ENCODE results near the gene GNAO1.

GNAO1 gene

GRCh38 chr16:56353054-56353921 lies 162.0 kb downstream of the GNAO1 start:
- no peak for DNase-seq

- no peak for DNase-seq
Measured at GRCh38 chr16:56354016-56354415, 162.7 kb downstream of the GNAO1 start.

DNA sequence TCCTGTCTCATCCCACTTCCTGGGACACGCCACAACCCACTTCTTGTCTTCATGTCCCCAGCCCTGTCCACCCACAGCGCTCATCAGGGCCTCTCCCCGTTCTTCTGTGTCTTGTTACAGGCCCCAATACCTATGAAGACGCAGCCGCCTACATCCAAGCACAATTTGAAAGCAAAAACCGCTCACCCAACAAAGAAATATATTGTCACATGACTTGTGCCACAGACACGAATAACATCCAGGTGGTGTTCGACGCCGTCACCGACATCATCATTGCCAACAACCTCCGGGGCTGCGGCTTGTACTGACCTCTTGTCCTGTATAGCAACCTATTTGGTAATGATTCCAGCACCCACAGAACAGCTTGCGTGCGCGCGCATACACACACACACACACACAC lies 163.5 kb downstream of the GNAO1 start:
- no peak for DNase-seq

- DNase-seq = no peak
Measured at GRCh38 chr16:56355221-56355620, 163.9 kb downstream of the GNAO1 start.

- DNase-seq = no peak
Measured at GRCh38 chr16:56355786-56356275, 164.5 kb downstream of the GNAO1 start.

DNA sequence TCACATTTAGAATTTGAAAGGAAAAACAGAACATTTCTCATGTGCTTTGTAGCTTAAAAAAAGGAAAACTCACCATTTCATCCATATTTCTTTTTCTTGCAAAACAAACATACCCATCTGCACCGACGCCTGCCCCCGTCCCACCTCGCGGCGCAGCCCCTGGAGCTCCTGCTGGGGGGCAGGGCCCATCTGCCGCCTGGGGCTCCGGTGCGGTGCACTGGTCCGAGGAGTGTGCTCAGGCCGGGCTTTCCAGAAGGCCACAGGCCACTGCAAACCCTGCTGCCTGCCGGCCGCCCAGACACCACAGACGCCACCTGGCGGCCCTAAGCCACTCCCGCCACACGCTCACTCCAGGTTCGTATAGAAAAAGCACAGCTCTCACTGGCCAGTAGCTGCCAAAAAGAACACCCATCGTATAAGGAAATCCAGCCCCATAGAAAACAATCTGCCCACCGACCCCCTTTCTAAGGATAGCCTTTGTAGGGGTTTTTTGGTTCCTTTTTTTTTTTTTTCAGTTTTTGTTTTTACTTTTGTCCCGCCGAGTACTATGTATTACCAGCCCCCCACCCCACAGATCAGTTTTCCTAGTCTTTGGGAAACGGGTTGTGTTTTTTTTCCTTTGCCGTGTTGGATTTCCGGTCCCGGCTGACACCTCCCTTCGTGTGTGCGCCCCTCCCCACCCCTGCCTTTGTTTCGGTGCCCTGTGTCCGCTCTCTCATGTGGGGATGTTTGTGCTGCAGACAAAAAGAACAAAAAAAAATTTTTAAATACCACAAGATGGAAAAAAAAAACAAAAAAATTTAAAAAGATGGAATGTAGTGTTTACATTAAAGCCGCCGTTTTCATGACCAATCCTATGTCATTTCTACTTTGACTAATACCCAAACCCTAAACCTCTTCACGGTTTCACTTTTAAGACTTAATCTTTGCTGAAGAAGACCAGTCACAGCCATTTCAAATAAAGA lies 165.3 kb downstream of the GNAO1 start:
- no peak for DNase-seq

DNA sequence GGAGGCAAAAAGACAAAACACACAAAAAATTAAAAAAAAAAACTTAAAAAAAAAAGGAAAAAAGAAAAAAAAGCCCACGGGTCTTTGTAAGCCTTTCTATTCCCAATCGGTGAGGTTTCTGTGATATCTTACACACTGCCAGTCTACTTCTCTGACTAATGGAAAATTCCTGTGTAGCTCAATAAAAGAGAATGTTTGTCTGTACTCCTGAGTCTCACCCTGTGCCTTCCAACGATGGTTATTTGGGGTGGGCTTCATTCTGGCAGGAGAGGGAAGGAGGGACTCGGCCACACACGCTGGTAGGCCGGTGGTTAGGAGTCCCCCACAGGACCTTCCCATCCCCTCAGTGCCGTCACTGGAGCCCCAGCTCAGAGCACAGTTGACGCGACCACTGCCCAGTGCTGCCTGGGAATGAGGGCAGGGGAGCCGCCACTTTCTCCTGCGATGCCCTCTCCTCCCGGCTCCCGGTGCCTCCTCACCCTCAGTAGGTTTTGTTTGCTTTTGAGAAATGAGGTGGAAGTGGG lies 166.0 kb downstream of the GNAO1 start:
- DNase-seq = no peak

- DNase-seq = no peak
Measured at GRCh38 chr16:56357765-56358322, 166.6 kb downstream of the GNAO1 start.

- DNase-seq = no peak
Measured at GRCh38 chr16:56360117-56361008, 169.1 kb downstream of the GNAO1 start.

DNA sequence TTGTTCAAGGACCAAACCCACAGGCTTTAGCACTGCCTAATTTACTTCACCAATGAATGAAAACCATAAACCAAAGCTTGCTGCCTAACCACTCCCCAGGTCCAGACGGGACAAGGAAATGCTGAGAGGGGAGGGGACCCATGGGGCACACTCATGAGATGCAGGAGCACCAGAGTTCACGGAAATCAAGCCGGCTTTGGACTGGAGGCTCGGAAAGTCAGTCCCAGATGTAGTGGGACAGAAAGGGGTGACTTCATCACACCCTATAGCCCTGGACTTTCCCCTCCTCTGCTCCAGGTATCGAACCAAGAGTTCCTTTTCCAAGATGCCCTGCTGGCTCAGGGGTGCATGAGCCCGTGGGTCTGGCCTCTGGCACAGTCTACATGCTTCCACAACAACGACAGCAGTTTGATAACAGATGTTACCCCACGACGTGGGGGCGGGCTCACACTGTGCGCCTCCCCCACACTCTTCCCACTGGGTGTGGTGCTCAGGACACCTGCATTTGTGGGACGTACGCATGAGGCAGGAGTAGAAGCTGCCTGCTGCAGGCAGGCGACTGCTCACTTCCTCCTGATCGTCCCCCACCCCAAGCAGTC lies 170.9 kb downstream of the GNAO1 start:
- no peak for DNase-seq

- no peak for DNase-seq
Measured at GRCh38 chr16:56362706-56363105, 171.4 kb downstream of the GNAO1 start.

- DNase-seq = no peak
Measured at GRCh38 chr16:56363181-56363716, 172.0 kb downstream of the GNAO1 start.

GRCh38 chr16:56363781-56364565 lies 172.7 kb downstream of the GNAO1 start:
- no peak for DNase-seq

DNA sequence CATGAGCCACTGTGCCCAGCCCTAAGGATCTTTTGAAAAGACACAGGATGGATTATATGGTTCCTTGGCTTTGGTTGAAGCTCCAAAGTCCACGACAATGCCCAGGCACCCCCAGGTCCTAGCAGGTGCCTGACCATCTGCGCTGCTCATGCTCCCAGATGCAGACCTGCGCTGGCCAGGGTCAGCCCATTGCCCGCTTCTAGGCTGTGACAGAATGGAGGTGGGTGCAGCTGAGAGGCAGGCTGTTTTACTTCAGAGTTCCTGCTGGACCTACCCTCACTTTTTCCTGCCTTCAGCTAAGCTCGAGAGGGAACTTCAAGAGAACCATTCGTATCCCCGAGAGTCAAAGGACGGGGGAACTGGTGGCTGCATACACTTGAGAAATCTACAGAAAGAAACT lies 173.6 kb downstream of the GNAO1 start:
- DNase-seq = no peak

- no peak for DNase-seq
Measured at GRCh38 chr16:56365552-56365951, 174.3 kb downstream of the GNAO1 start.

DNA sequence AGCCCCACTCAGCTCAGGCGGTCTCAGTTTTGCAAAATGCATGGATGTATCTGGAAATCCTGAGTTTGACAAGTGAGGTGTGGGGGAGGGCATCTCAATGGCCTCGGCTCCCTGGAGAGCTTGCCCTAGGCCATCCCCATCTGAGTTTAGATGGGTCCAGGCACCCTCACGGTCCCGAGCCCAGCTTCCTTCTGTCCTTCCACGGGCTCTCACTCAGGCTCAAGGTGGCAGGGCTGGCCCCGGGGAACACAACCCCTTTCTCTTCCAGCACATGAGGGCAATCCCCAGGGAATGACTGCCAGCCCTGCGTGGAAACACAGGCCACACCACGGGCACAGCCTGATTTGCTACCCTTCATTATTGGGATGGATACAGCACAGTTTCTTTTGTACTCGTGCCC lies 175.7 kb downstream of the GNAO1 start:
- no peak for DNase-seq

GRCh38 chr16:56367764-56368163 lies 176.5 kb downstream of the GNAO1 start:
- DNase-seq = no peak

GRCh38 chr16:56368545-56368944 lies 177.3 kb downstream of the GNAO1 start:
- DNase-seq = no peak

- no peak for DNase-seq
Measured at GRCh38 chr16:56369202-56369601, 177.9 kb downstream of the GNAO1 start.

GRCh38 chr16:56370185-56370874 lies 179.0 kb downstream of the GNAO1 start:
- no peak for DNase-seq
